NCI-H345 (cell line): ENCODE data around the gene SELENOW.
A peak's percentile ranks its signal among the peaks of the same experiment; 100 is the strongest.
"Not testable (repeated sequence)": the region's sequence is repeated elsewhere in the genome, so short reads cannot be mapped to it uniquely, and the experiment has no call there.

Source experiments
- DNase-seq: peaks from one replicate; lab custom pipeline; 2025; lab: John Stamatoyannopoulos, UW

Gene SELENOW

DNA sequence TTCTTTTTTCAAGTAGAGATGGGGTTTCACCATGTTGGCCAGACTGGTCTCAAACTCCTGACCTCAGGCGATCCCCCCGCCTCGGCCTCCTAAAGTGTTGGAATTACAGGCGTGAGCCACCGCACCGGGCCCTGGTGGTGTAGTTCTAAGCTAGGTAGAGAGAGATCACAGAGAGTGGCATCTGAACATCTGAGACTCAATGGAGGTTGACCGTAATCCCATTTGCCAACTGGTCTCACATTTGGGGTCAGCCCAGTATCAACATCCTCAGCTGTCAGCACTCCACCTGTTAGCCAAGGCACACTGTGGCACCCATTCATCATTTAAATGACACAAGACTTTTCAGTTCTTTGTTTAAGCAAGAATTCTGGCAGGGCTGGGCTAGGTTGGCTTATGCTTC lies 8.1 kb downstream of the SELENOW start:
- DNase-seq: no peak

DNA sequence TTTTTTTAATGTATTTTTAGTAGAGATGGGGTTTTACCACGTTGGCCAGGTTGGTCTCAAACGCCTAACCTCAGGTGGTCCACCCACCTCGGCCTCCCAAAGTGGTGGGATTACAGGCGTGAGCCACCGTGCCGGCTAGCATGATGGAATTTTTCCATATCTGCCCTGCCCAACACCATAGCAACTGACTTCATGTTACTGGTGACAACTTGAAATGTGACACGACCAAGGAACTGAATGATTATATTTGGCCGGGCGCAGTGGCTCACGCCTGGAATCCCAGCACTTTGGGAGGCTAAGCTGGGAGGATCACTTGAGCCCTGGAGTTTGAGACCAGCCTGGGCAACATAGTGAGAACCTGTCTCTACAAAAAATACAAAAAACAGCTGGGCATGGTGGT lies 8.8 kb downstream of the SELENOW start:
- not testable (repeated sequence) for DNase-seq

DNA sequence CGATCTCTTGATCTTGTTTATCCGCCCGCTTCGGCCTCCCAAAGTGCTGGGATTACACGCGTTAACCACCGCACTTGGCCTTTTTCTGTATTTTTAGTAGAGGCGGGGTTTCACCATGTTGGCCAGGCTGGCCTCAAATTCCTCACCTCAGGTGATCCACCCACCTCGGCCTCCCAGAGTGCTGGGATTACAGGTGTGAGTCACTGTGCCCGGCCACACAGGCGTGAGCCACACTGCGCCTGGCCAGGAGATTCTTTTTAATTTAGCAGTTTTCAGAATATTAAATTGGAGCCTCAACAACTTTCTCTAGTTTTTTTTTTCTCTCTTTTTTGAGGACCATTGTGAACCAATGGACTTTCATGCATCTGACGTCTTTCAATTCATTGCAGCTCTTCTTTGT lies 11.3 kb downstream of the SELENOW start:
- not testable (repeated sequence) for DNase-seq

DNA sequence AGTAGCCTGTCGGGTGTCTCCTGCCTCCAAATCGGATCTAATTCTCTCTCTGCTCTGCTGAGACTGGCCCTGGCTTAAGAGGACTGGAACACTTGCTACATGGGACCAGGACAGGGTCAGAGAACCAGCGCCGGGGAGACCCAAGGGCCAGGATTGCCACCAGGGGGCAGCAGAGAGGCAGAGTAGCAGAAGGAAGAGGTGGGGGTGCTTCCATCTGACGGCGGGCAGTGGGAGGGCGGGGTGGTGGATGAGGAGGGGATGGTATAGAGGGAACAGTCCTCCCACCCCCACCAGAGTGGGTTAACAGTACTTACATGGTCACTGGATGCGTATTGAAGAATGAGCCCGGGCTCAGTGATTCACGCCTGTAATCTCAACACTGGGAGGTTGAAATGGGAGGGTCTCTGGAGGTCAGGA lies 11.9 kb downstream of the SELENOW start:
- DNase-seq: peak; percentile 52

DNA sequence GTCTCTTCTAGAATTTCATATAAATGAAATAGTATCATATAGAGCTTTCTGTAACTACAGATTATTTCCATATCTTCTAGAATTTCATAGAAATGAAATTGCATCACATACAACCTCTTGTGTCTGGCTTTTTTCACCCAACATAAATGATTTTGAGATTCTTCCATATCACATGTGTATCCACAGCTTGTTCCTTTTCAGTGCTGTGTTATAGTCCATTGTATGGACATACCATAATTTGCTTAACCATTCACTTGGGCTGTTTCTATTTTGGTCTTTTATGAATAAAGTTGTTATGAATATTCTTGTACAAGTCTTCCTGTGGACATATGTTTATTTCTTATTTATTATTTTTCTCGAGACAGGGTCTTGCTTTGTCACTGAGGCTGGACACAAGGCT lies 14.1 kb downstream of the SELENOW start:
- no peak for DNase-seq

DNA sequence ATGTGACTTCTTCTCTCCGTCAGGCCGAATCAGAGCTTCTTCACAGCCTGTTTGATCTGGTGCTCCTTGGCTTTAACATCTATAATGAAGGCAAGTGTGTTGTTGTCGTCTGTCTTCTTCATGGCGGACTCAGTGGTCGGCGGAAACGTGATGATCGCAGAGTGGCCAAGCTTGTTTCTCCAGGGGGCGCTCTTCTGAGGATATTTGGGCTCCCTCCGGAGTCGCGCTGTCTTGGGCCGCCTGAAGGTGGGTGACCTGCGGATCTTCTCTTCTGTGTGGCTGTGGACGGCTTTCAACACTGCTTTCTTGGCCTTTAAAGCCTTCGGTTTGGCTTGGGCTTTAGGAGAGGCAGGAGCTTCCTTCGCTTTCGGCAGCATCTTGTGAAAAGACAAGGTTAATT lies 16.0 kb downstream of the SELENOW start:
- DNase-seq: no peak

DNA sequence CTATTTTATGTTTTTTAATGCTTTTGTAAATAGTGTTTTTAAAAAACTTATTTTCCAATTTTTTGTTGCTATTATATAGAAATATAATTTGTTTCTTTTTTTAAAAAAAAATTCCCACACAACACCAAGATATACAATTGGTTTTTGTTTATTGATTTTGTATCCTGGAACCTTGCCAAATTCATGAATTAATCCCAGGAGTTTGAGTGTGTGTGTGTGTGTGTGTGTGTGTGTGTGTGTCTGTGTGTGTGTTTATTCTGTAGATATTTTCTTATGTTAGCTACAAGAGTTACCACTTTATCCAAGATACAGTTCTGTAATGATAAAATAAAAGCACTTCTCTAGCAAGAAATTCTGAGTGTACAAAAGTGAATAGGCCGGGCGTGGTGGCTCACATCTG lies 18.3 kb downstream of the SELENOW start:
- no peak for DNase-seq

DNA sequence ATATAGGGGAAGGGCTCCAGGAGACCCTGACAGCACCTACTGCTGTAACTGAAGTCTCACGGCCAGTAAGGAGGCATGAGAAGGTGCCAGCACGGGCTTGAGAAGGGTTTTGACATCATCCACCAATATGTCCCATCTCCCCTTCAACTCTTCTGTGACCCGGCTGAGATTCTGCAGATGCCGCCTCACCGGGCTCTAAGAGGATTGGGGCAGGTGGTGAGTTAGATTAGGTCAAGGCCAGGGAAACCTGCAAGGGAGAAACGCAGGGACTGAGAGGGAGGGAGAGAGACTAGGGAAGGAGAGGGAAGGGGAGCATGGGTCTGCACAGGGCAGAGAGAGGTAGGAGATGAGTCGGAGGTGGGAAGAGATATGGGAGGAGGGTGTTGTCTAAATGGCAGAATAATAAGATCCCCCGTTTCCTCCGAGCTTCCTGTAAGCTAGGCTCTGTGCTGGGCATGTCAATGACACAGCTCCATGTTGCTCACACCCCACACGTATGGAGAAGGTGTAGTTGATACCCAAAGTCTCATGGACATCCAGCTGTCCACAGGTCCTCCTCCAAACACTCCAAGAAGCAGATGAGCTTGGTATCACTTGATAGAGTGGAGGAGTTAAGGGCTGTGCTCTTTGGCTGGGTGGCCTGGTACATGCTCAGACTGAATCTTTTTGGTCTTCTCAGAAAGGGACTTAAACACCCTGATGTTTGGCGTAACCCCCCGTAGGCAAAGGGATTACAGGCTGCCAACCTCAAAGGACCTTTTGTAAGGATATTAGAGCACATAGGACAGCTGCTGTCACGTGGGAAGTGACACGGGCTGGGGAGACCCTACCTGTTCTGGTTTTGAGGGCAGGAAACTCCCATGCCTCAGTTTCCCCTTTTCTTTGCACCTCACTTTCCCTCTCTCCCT lies 19.7 kb downstream of the SELENOW start:
- no peak for DNase-seq

DNA sequence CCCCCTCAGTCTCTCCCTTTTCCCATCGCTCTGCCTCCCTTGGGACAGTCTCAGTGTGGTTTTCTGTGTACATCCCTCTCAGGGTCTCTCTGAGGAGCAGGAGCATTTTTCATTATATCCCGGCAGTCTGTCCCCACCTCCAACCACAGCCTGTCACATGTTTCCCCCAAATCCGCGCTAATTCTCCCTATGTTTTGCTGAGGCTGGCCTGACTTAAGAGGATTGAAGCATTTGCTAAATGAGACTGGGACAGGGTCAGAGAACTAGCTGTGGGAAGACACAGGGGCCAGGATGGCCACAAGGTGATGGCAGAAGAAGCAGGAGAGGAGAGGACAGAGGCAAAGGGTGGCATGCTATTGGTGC lies 20.4 kb downstream of the SELENOW start:
- no peak for DNase-seq

DNA sequence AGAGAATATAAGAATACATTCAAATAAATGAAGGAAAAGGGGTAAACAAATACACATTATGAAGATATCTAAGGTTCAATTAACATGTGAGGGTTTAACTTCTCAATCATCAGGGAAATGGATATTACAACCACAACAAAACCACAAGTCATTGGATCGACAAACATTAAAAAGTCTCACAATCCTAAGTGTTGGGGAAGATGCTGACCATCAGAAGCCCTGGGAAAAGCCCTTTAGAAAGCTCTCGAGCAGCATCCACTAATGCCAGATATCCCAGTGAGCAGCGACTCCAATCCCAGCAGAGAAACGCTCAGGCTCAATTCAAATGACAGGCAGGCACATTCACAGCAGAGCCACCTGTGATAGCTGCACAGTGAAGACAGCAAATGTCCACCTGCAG lies 22.8 kb downstream of the SELENOW start:
- no peak for DNase-seq

DNA sequence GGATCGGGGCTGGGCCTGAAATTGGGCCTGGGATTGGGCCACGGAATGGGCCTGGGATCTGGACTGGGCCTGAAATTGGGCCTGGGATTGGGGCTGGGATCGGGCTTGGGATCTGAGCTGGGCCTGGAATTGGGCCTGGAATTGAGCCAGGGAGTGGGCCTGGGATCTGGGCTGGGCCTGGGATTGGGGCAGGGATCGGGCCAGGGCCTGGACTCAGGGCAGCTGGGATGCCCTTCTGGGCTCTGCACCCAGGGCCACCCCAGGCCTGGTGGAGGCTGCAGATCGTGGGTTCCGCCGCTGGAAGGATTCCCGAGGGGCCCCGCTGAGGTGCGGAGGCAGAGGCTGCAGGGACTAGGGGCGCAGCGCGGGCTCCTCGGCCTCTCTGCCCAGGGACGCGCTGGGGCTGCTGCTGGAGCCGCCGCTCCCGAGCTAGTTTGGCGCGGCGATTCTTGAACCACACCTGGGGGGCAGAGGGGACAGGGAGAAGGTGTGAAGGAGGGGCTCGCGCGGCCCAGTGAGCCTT lies 24.1 kb downstream of the SELENOW start:
- DNase-seq: no peak

DNA sequence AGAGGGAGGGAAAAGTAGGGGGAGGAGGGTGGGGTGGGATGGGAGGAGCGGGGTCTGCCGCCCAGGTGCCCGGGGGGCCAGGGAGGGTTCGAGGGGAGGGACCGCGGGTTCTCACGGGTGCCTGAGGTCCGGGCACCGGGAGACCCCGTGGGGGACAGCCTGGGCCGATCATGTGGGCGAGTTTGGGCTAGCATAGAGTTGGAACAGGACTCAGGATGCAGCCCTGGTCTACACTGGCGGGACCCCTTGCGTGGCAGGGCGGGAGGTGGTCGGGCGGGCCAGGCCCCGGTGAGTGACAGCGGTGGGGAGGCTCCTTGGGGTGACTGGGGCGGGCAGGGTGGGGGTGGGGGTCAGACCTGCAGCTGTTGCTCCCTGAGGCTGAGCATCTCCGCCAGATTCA lies 24.6 kb downstream of the SELENOW start:
- DNase-seq: not testable (repeated sequence)

DNA sequence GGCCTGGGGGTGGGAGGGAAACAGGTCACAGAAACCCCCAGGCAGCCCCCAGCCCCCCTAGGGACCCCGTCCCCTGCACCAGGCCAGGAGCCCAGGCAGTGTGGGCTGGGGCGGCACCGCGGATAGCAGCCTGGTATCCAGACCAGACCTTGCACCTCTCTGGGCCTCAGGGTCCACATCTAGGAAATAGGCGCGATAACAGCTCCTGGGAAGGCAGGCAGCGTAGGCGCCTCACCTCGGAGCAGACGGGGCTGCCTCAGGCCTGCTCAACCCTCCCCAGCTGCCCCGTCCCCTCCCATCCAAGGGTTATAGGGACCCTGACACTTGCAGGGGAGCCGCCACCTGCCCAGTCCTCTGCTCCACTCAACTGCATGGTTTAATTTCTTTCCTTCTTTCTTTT lies 25.2 kb downstream of the SELENOW start:
- DNase-seq: not testable (repeated sequence)

DNA sequence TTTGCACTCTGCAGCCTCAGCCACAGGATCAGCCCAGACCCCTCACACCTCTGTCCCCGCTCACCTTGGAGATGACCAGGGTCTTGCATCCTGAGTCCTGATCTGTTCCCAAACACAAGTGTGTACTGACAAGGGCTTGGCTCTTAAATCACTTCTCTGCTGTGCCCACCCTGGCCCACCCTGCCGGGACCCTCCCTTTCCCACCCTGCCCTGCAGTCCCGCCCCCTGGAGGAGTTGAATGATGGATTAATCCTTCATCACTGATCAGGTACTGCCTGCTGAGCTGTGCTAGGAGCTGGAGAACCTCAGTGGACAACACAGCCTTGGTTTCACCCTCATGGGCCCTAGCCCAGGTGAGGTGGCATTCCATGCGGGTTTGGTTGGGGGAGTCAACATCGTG lies 25.9 kb downstream of the SELENOW start, which contains the start of gene TPRX1:
Gene TPRX1 (minus strand): TSS at position 101 of the 400 bp plus-strand sequence. CDS start 12 bp downstream, at position 89.
- not testable (repeated sequence) for DNase-seq

DNA sequence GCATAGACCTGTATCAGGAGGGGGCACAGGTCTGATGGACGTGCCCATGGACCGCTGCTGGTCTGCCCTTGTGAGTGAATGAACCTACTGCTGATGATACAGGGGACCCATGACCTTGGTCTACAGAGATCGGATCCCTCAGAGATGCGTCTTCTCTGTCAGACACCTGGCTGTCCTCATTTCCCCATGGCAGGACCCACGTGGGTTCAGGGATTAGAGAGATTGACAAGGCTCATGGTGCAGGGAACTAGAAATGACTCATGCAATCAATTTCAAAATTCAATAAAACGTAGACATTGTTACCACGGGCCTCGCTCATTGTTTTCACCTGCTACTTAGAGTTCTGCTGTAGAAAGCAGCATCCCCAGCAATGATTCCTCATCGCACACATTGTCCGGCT lies 26.8 kb downstream of the SELENOW start:
- DNase-seq: no peak

DNA sequence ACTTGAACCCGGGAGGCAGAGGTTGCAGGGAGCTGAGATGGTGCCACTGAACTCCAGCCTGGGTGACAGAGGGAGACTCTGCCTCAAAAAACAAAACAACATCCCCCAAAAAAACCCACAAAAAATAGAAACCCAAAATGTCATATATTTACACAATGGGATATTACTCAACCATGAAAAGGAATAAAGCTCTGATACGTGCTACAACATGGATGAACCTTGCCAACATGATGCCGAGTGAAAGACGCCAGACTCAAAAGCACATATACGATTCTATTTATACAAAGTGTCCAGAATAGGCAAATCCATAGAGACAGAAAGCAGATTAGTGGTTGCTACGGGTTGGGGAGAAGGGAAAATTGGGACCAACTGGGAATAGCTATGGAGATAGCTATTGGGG lies 27.9 kb downstream of the SELENOW start:
- no peak for DNase-seq

DNA sequence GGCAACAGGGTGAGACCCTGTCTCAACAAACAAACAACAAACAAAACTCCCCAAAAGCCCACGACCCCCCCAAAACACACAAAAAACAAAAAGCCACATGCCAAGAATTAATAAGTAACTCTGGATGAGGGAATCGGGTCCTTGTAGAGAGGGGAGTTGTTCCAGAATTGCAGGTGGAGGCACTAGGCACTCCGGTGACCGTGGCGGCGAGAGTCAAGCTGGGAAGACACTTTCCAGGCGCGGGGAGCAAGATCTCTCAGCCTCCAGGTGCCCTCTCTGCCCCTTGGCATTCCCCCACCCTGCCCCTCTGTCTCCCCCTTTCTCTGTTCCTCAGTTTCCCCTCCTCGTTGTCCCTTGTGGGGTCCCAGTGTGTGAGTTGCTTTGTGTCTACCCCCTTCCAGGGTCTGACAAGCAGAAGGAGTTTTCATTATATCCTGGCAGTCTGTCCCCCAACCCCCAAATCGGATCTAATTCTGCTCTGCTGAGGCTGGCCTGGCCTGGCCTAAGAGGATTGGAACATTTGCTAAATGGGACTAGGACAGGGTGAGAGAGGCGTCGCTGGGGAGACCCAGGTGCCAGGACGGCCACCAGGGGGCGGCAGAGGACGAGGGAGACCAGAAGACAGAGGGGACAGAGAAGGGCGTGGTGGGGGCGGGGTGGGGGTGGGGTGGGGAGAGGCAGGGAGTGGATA lies 34.9 kb downstream of the SELENOW start:
- peak; percentile 27 for DNase-seq

DNA sequence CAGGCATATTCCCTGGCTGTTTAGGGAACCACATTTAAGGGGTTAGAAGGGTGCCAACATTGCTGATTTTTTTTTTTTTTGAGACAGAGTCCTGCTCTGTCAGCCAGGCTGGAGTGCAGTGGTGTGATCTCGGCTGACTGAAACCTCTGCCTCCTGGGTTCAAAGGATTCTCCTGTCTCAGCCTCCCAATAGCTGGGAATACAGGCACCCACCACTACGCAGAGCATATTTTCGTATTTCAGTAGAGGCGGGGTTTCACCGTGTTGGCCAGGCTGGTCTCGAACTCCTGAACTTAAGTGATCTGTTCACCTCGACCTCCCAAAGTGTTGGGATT lies 35.5 kb downstream of the SELENOW start:
- no peak for DNase-seq

DNA sequence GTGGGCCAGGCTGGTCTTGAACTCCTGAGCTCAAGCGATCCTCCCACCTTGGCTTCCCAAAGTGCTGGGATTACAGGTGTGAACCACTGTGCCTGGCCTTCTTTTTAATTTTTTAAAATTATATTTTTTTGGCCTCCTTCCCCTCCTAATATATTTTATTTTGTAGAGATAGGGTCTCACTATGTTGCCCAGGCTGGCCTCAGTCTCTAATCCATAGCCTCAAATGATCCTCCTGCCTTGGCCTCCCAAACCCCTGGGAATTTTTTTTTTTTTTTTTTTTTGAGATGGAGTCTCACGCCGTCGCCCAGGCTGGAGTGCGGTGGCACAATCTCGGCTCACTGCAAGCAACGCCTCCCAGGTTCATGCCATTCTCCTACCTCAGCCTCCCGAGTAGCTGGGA lies 37.8 kb downstream of the SELENOW start:
- DNase-seq: not testable (repeated sequence)

DNA sequence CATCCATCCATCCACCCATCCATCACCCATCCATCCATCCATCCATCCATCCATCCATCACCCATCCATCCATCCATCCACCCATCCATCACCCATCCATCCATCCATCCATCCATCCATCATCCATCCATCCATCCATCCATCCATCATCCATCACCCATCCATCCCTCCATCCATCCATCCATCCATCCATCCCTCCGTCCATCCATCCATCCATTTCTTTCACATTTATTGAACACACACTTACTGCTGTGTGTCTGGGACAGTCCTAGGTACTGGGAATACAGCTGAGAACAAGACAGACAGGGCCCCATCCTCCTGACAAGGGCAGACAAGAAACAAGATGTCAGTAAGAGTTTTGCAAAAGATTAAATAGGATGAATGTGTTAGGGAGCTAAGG lies 39.7 kb downstream of the SELENOW start:
- DNase-seq: not testable (repeated sequence)

DNA sequence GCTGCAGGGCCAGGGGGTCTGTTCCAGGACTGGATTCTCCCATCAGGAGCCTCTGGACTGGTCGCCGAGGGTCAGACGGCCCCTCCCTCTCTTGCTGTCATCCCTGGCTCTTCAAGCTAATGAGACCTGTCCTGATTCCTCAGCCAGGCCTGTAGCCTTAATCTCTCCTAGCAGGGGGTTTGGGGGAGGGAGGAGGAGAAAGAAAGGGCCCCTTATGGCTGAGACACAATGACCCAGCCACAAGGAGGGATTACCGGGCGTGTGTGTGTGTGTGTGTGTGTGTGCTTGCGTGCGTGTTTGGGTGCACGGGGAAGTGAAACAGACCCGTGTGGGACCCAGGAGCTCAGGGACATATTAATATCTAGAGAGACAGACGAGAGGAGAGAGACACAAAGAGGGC lies 41.4 kb downstream of the SELENOW start:
- no peak for DNase-seq

DNA sequence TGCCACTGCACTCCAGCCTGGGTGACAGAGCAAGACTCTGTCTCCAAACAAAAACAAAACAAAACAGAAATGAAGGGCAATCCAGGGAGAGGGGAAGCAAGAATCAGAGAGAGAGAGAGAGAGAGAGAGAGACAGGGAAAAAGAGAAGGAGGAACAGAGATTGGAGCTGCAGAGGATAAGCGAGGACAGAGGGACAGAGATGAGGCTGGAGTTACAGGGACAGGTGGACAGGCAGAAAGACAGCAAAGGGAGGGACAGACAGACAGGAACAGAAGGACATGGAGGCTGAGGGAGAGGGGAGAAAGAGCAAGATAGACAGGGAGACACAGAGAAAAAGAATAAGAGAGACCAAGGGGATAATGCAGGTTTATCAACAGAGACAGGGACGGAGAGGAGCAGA lies 41.9 kb downstream of the SELENOW start:
- DNase-seq: no peak

DNA sequence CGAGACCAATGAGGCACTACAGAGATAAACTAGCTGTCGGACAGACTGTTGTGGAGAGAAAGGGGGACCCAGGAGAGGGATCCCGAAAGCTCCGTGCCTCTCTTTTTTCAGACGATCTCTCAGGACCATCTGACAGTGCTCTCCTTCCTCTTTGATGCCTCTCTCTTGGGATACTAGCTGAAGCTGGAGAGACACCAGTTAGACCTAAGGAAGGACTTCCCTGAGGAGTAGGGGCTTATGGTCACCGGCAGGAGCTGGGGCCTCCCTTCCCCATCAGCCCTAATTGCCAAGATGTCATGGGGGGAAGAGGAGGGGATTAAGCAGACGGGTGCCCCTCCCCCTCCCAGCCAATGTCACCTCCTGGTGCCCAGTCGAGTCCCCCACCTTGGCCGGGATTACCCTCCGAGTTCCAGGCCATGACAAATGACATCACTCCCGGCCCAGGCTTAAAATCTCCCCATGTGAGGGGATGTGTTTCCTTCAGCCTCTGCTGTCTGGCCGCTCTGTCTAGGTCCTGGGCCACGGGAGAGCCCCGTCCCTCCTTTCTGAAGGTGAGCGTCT lies 43.0 kb downstream of the SELENOW start, which contains the start of gene CRX:
Gene CRX (plus strand): TSS at position 478 of the 561 bp plus-strand sequence. CDS start 12,507 bp downstream, outside the sequence.
- no peak for DNase-seq
